ENCODE measurements around the gene GPC4. TPM values are rescaled to one million over a fixed set of nuclear protein-coding genes. Genes with fewer than 3 reads are reported as not detected.
"Not testable (repeated sequence)": the region's sequence is repeated elsewhere in the genome, so short reads cannot be mapped to it uniquely, and the experiment has no call there.

Gene GPC4
- total RNA-seq, 5 donors from 2014 or later (not counting 1 experiment from before 2014, with no cell fraction given), result 0.13 to 0.44 (median 0.32) TPM; not detected in 2

DNA sequence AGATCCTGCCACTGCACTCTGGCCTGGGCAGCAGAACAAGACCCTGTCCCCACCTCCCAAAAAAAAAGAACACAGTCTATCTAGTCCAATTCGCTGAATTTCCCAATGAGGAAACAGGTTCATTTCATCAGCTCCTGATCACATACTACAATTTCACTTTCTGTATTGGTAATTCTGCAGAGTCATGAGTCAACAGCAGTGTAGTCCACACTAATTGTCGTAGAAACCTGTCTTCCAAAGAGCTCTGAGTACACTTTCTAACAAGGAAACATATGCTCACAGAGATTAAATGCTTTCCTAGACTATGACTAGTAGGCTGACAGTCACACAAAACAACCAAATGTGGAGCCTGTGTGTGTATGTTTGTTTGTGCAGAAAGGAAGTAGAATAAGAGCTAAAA lies 91.9 kb downstream of the GPC4 start:
- Histone ChIP-seq H3K36me3 (ENCODE audit: control insufficient read depth in 2 of 2, extremely low read depth in 1 of 2, insufficient read depth in 1 of 2, low read length in 1 of 2) (no peaks in the 10 kb centered on the region), H3K27me3 (replicated peaks in 1 of 2; ENCODE audit: control insufficient read depth in 2 of 2, extremely low read depth in 1 of 2, insufficient read depth in 2 of 2, low read length in 1 of 2) (no peaks in the 10 kb centered on the region), H3K27ac (ENCODE audit: low read length) (no peak overlapping the region), H3K4me1 (ENCODE audit: control insufficient read depth in 1 of 2, extremely low read depth in 1 of 2, insufficient read depth in 2 of 2, low read length in 2 of 2) (no peaks in the 10 kb centered on the region), H3K9me3 (no peaks in the 10 kb centered on the region), H3K4me3 (ENCODE audit: control insufficient read depth in 1 of 2, extremely low read depth in 1 of 2, low read length in 1 of 2) (no peak overlapping the region)
- no peaks in the 10 kb centered on the region for H3K9me3 Mint-ChIP-seq
- no peak for DNase-seq
- ChIA-PET CTCF (no interaction called here), POLR2A (no interaction called here)
- peaks cover 0 to 7% of the 10 kb centered on the region in 2 donors for H3K27me3 Mint-ChIP-seq
- no peak overlapping the region for H3K4me3 Mint-ChIP-seq
- no peak overlapping the region for H3K27ac Mint-ChIP-seq
- ATAC-seq (replicated peaks in 1 of 4), result no peak
- no CpG with 5 or more reads among the region's 2 CpGs for WGBS (ENCODE audit: insufficient coverage)
- H3K4me1 Mint-ChIP-seq, result no peaks in the 10 kb centered on the region
- H3K36me3 Mint-ChIP-seq, result no peaks in the 10 kb centered on the region

DNA sequence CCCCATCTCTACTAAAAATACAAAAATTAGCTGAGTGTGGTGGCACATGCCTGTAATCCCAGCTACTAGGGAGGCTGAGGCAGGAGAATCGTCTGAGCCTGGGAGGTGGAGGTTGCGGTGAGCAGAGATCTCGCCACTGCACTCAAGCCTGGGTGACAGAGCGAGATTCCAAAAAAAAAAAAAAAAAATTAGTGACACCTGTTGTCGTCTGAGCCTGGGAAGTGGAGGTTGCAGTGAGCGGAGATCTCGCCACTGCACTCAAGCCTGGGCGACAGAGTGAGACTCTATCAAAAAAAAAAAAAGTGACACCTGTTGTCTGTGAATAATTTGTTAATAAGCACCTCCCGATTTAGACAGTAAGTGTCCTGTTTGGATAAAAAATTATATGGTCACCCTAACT lies 93.0 kb downstream of the GPC4 start:
- H3K36me3 ChIP-seq (ENCODE audit: control insufficient read depth in 2 of 2, extremely low read depth in 1 of 2, insufficient read depth in 1 of 2, low read length in 1 of 2); H3K27ac ChIP-seq (ENCODE audit: low read length); H3K4me3 Mint-ChIP-seq; H3K27ac Mint-ChIP-seq; H3K4me1 Mint-ChIP-seq; POLR2A ChIA-PET; CTCF ChIA-PET; DNase-seq; ATAC-seq (replicated peaks in 1 of 4); H3K4me1 ChIP-seq (ENCODE audit: control insufficient read depth in 1 of 2, extremely low read depth in 1 of 2, insufficient read depth in 2 of 2, low read length in 2 of 2); H3K36me3 Mint-ChIP-seq; H3K9me3 Mint-ChIP-seq; H3K27me3 ChIP-seq (replicated peaks in 1 of 2; ENCODE audit: control insufficient read depth in 2 of 2, extremely low read depth in 1 of 2, insufficient read depth in 2 of 2, low read length in 1 of 2); H3K4me3 ChIP-seq (ENCODE audit: control insufficient read depth in 1 of 2, extremely low read depth in 1 of 2, low read length in 1 of 2); H3K27me3 Mint-ChIP-seq; H3K9me3 ChIP-seq: not testable (repeated sequence)
- 79% methylated on average over 8 of the region's 9 CpGs for WGBS (ENCODE audit: insufficient coverage)

DNA sequence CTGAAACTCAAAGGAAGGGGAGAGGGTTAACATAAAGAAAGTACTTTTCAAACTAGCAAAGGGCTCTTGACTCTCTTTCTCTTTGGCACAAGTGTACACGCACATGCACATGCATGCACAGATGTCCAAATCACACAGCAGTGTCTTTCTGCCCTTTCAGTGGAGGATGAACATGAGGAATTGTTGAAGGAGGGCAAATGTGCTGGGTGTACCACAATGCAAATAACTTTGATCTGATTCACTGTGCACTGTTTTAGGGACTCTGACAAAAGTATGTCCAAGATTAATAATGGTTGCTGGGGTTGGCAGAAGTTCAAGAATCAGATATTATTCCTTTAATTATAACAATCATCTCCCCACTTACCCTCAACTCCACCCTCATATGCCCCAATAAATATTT lies 93.8 kb downstream of the GPC4 start:
- Histone ChIP-seq H3K4me3 (ENCODE audit: control insufficient read depth in 1 of 2, extremely low read depth in 1 of 2, low read length in 1 of 2) (no peak overlapping the region), H3K9me3 (no peaks in the 10 kb centered on the region), H3K27ac (ENCODE audit: low read length) (no peak overlapping the region), H3K36me3 (ENCODE audit: control insufficient read depth in 2 of 2, extremely low read depth in 1 of 2, insufficient read depth in 1 of 2, low read length in 1 of 2) (no peaks in the 10 kb centered on the region), H3K4me1 (ENCODE audit: control insufficient read depth in 1 of 2, extremely low read depth in 1 of 2, insufficient read depth in 2 of 2, low read length in 2 of 2) (no peaks in the 10 kb centered on the region), H3K27me3 (replicated peaks in 1 of 2; ENCODE audit: control insufficient read depth in 2 of 2, extremely low read depth in 1 of 2, insufficient read depth in 2 of 2, low read length in 1 of 2) (no peaks in the 10 kb centered on the region)
- DNase-seq (no peak), ATAC-seq (replicated peaks in 1 of 4) (no peak)
- no peak overlapping the region for H3K4me3 Mint-ChIP-seq
- WGBS (ENCODE audit: insufficient coverage), result no CpG with 5 or more reads among the region's 1 CpG
- peaks cover 0 to 7% of the 10 kb centered on the region in 2 donors for H3K27me3 Mint-ChIP-seq
- no peak overlapping the region for H3K27ac Mint-ChIP-seq
- H3K36me3 Mint-ChIP-seq, result no peaks in the 10 kb centered on the region
- H3K4me1 Mint-ChIP-seq, result no peaks in the 10 kb centered on the region
- H3K9me3 Mint-ChIP-seq, result no peaks in the 10 kb centered on the region
- ChIA-PET CTCF (no interaction called here), POLR2A (no interaction called here)

DNA sequence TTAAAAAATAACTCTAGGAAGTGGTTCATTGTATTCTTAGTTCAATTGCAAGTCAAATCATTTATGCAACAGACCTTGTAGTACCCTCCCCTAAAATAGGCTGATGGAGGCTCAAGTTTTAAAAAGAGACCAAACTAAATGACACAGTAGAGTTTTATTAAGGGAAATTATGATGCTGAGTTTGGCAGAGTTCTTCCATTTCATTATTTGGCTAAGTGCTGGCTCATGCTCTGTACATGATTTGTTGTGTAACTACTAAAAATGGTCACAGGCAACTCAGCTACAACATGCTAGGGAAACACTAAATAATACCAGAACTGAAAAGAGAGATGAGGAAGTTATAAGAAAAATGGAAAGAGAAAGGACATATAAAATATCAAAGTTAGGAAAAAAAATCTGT lies 101.0 kb downstream of the GPC4 start:
- no peaks in the 10 kb centered on the region for H3K4me1 ChIP-seq (ENCODE audit: control insufficient read depth in 1 of 2, extremely low read depth in 1 of 2, insufficient read depth in 2 of 2, low read length in 2 of 2)
- Mint-ChIP-seq H3K27me3 (peaks cover 3 to 50% of the 10 kb centered on the region in 2 donors), H3K4me1 (no peaks in the 10 kb centered on the region), H3K4me3 (no peak overlapping the region), H3K9me3 (no peaks in the 10 kb centered on the region), H3K27ac (no peak overlapping the region), H3K36me3 (no peaks in the 10 kb centered on the region)
- no peaks in the 10 kb centered on the region for H3K9me3 ChIP-seq
- no peak overlapping the region for H3K27ac ChIP-seq (ENCODE audit: low read length)
- DNase-seq (no peak), ATAC-seq (replicated peaks in 1 of 4) (no peak)
- H3K27me3 ChIP-seq (replicated peaks in 1 of 2; ENCODE audit: control insufficient read depth in 2 of 2, extremely low read depth in 1 of 2, insufficient read depth in 2 of 2, low read length in 1 of 2), result peaks cover 0 to 2% of the 10 kb centered on the region in 2 experiments
- H3K36me3 ChIP-seq (ENCODE audit: control insufficient read depth in 2 of 2, extremely low read depth in 1 of 2, insufficient read depth in 1 of 2, low read length in 1 of 2), result no peaks in the 10 kb centered on the region
- H3K4me3 ChIP-seq (ENCODE audit: control insufficient read depth in 1 of 2, extremely low read depth in 1 of 2, low read length in 1 of 2), result no peak overlapping the region
- CTCF ChIA-PET, result no interaction called here
- POLR2A ChIA-PET, result no interaction called here

DNA sequence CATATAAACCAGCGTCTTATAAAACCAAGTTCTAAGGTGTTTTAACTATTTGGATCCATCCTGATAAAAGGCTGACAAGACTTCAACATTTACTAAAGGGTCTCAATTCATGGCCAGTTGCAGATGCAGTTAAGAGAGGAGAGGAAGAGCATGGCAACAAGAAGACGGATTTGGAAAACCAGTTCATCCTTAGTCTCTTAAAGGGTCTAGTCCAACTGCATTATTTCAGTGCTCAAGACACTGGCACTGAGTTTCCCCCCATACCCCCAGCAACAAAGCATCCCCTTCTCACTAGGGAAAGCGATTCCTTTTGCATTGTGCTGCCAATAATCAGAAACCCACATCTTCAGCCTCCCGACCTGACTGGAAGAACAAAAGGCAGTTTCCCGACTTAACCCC lies 106.8 kb downstream of the GPC4 start:
- ChIA-PET CTCF (no interaction called here), POLR2A (no interaction called here)
- H3K27me3 ChIP-seq (replicated peaks in 1 of 2; ENCODE audit: control insufficient read depth in 2 of 2, extremely low read depth in 1 of 2, insufficient read depth in 2 of 2, low read length in 1 of 2), result peaks cover 2 to 5% of the 10 kb centered on the region in 2 experiments
- no peak overlapping the region for H3K4me3 ChIP-seq (ENCODE audit: control insufficient read depth in 1 of 2, extremely low read depth in 1 of 2, low read length in 1 of 2)
- no peaks in the 10 kb centered on the region for H3K9me3 ChIP-seq
- H3K4me3 Mint-ChIP-seq, result no peak overlapping the region
- ATAC-seq (replicated peaks in 1 of 4) (no peak), DNase-seq (no peak)
- no peak overlapping the region for H3K27ac ChIP-seq (ENCODE audit: low read length)
- no peaks in the 10 kb centered on the region for H3K36me3 Mint-ChIP-seq
- no peaks in the 10 kb centered on the region for H3K36me3 ChIP-seq (ENCODE audit: control insufficient read depth in 2 of 2, extremely low read depth in 1 of 2, insufficient read depth in 1 of 2, low read length in 1 of 2)
- WGBS (ENCODE audit: insufficient coverage), result no CpG with 5 or more reads among the region's 5 CpGs
- H3K4me1 Mint-ChIP-seq, result no peaks in the 10 kb centered on the region
- no peaks in the 10 kb centered on the region for H3K9me3 Mint-ChIP-seq
- no peaks in the 10 kb centered on the region for H3K4me1 ChIP-seq (ENCODE audit: control insufficient read depth in 1 of 2, extremely low read depth in 1 of 2, insufficient read depth in 2 of 2, low read length in 2 of 2)
- peaks cover 3 to 50% of the 10 kb centered on the region in 2 donors for H3K27me3 Mint-ChIP-seq
- no peak overlapping the region for H3K27ac Mint-ChIP-seq

DNA sequence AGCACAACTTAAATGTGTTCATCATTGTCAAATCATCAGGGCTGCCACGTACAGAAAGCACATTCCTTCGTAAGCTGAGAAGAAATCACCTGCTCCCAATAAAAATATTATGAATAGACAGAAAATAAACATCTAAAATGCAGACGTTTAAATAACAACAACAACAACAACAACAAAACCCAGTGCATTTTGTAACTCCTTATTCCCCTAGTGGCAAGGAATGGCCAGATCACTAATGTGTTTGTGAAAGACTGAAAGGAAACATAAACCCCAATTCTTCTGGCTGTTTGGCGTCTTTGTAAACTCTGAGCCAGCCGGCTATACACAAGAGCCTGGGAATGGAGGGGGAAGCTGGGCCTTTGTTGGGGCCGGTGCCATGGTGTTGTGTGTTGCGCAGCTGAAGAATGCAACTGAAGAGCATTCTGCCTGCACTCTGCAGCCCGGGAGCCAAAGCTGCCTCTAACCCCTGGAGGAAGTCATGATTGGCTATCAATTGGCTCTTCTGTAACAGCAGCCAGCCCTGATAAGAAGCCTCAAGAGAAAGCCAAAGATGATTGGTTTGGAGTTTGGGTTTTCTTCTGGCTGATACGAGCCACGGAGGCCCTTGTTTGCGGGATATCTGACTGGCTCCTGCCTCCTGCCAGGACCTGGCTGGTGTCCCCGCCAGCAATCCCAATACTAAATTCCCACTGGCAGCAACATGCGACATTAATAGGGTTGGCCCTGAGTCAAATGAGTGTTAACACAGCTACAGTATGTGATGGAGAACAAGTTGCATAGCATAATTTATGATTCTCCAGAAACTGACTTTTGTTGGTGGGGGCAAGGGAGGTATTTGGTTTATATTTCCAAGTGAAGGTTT lies 107.4 kb downstream of the GPC4 start:
- no peak overlapping the region for H3K27ac ChIP-seq (ENCODE audit: low read length)
- peaks cover 3 to 50% of the 10 kb centered on the region in 2 donors for H3K27me3 Mint-ChIP-seq

More for the DNA sequence above, 107.4 kb downstream of the GPC4 start:
- Mint-ChIP-seq H3K4me1 (no peaks in the 10 kb centered on the region), H3K9me3 (no peaks in the 10 kb centered on the region), H3K36me3 (no peaks in the 10 kb centered on the region), H3K27ac (no peak overlapping the region), H3K4me3 (no peak overlapping the region)
- CTCF ChIA-PET, result interaction anchor here in 1 of 2 donors (1.5 kb wide), 1 partner anchor 26 kb away, joined by 4 read pairs; no protein-coding TSS in a partner anchor
- ATAC-seq (replicated peaks in 1 of 4) (no peak), DNase-seq (no peak)
- POLR2A ChIA-PET, result no interaction called here
- no peak overlapping the region for H3K4me3 ChIP-seq (ENCODE audit: control insufficient read depth in 1 of 2, extremely low read depth in 1 of 2, low read length in 1 of 2)
- 93% methylated on average over 2 of the region's 13 CpGs for WGBS (ENCODE audit: insufficient coverage)
- no peaks in the 10 kb centered on the region for H3K9me3 ChIP-seq
- H3K27me3 ChIP-seq (replicated peaks in 1 of 2; ENCODE audit: control insufficient read depth in 2 of 2, extremely low read depth in 1 of 2, insufficient read depth in 2 of 2, low read length in 1 of 2), result peaks cover 2 to 5% of the 10 kb centered on the region in 2 experiments
- H3K4me1 ChIP-seq (ENCODE audit: control insufficient read depth in 1 of 2, extremely low read depth in 1 of 2, insufficient read depth in 2 of 2, low read length in 2 of 2), result no peaks in the 10 kb centered on the region
- H3K36me3 ChIP-seq (ENCODE audit: control insufficient read depth in 2 of 2, extremely low read depth in 1 of 2, insufficient read depth in 1 of 2, low read length in 1 of 2), result no peaks in the 10 kb centered on the region

All from T-cell (primary cell).